Cardiac fibroblast (primary cell): ENCODE results near the gene MTMR10.

ENCODE experiments used
- DNase-seq, 2 donors: peaks; one replicate each; pipeline versions ENCODE4 v3.0.0 to v3.0.0-alpha.2; 2010; ENCODE audit warnings: low read depth in 2 of 2
- H3K4me3 ChIP-seq, 2 donors: replicated peaks in 1 of 2; 1 replicate in 1 of 2; 2 replicates in 1 of 2; pipeline ENCODE4 v1.5.1; 2011; ENCODE audit warnings: low read depth in 2 of 2, low read length in 2 of 2, mild to moderate bottlenecking in 2 of 2, moderate library complexity in 1 of 2
- TF ChIP-seq, protein P1 (sequence below): IDR thresholded peaks from one replicate; pipeline ENCODE4 v1.5.1; 2011; ENCODE audit warnings: low read depth, mild to moderate bottlenecking, low read length, inconsistent platforms

The MTMR10 gene

DNA sequence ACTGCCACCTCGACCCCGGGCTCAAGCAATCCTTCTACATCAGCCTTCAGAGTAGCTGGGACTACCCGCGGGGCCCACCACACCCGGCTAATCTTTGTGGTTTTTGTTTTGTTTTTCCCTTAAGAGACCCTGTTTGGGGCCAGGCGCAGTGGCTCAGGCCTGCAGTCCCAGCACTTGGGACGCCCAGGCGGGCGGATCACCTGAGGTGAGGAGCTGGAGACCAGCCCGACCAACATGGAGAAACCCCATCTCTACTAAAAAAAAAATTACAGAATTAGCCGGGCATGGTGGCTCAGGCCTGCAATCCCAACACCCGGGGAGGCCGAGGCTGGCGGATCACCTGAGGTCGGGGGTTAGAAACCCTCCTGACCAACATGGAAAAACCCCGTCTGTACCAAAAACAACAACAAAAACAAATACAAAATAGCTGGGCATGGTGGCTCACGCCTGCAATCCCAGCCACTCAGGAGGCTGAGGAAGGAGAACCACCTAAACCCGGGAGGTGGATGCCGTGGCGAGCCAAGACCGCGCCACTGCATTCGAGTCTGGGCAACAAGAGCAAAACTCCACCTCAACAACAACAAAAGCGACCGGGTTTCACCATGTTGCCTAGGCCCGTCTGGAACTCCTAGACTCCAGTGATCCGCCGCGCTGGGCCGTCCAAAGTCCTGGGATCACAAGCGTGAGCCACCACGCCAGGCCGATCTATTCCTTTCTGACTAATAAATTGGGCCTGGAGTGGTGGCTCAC is 95.8 kb downstream of the MTMR10 start:
- H3K4me3 ChIP-seq, result no peak overlapping the region
- TF ChIP-seq, protein P1, sequence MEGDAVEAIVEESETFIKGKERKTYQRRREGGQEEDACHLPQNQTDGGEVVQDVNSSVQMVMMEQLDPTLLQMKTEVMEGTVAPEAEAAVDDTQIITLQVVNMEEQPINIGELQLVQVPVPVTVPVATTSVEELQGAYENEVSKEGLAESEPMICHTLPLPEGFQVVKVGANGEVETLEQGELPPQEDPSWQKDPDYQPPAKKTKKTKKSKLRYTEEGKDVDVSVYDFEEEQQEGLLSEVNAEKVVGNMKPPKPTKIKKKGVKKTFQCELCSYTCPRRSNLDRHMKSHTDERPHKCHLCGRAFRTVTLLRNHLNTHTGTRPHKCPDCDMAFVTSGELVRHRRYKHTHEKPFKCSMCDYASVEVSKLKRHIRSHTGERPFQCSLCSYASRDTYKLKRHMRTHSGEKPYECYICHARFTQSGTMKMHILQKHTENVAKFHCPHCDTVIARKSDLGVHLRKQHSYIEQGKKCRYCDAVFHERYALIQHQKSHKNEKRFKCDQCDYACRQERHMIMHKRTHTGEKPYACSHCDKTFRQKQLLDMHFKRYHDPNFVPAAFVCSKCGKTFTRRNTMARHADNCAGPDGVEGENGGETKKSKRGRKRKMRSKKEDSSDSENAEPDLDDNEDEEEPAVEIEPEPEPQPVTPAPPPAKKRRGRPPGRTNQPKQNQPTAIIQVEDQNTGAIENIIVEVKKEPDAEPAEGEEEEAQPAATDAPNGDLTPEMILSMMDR, result no peak
- no peak for DNase-seq

DNA sequence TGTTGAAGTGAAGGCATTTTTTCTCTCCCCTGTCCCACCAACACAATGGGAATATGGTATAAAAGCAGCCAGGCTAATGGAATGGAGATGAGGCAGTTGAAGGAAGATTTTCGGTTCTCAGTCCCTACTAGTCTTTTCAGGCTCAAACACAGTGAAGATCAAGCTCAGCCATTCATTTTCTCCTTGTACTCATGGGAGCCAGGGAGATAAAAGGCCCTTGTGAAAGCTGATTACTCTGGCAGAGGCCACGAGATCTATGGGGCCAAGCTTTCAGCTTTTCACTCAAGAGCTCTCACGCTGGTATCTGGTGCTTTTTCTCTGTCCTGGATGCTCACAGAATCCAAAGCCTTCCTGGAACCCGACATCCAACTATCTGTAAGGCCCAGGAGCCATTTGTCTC is 102.2 kb downstream of the MTMR10 start:
- TF ChIP-seq, protein P1, result no peak
- no peak for DNase-seq
- H3K4me3 ChIP-seq, result no peak overlapping the region
